GM10847 (cell line): Measurements from ENCODE around the gene SNAP25.

Experiments used
- POLR2A ChIP-seq: IDR thresholded peaks from 2 replicates; pipeline ENCODE4 v1.6.1; 2011; ENCODE audit not compliant: insufficient read length; ENCODE audit errors: extremely low read depth

SNAP25 gene

GRCh38 chr20:10304471-10305046, 85.9 kb downstream of the SNAP25 start:
- no peak for TF ChIP-seq POLR2A

- TF ChIP-seq POLR2A: no peak
These were observed 88.1 kb downstream of the SNAP25 start for GRCh38 chr20:10306440-10307358.

GRCh38 chr20:10307359-10307735, 88.7 kb downstream of the SNAP25 start:
- no peak for TF ChIP-seq POLR2A

GRCh38 chr20:10308652-10309051, 90.0 kb downstream of the SNAP25 start:
- TF ChIP-seq POLR2A: no peak

GRCh38 chr20:10309326-10309725, 90.7 kb downstream of the SNAP25 start:
- no peak for TF ChIP-seq POLR2A

- TF ChIP-seq POLR2A: no peak
These were observed 93.5 kb downstream of the SNAP25 start for GRCh38 chr20:10312111-10312510.

GRCh38 chr20:10313215-10313614, 94.6 kb downstream of the SNAP25 start:
- TF ChIP-seq POLR2A: no peak

- no peak for TF ChIP-seq POLR2A
These were observed 95.1 kb downstream of the SNAP25 start for GRCh38 chr20:10313701-10314100.

- TF ChIP-seq POLR2A: no peak
These were observed 95.6 kb downstream of the SNAP25 start for GRCh38 chr20:10314198-10314597.

GRCh38 chr20:10315138-10315537, 96.5 kb downstream of the SNAP25 start:
- TF ChIP-seq POLR2A: no peak

GRCh38 chr20:10316582-10316981, 98.0 kb downstream of the SNAP25 start:
- no peak for TF ChIP-seq POLR2A

GRCh38 chr20:10318291-10319024, 99.8 kb downstream of the SNAP25 start:
- TF ChIP-seq POLR2A: no peak

- TF ChIP-seq POLR2A: no peak
These were observed 101.2 kb downstream of the SNAP25 start for GRCh38 chr20:10319855-10320254.

- no peak for TF ChIP-seq POLR2A
These were observed 102.6 kb downstream of the SNAP25 start for GRCh38 chr20:10321138-10321717.
